PFSK-1 (cell line): ENCODE measurements around the gene PWWP2A.

Experiments used
- FOXP2 ChIP-seq: optimal IDR thresholded peaks from 2 replicates; pipeline ENCODE3; 2011; ENCODE audit warnings: borderline replicate concordance, control low read depth, inconsistent platforms; ENCODE audit not compliant: insufficient read depth; ENCODE audit errors: extremely low read length, extremely low read depth
- POLR2AphosphoS5 ChIP-seq: IDR thresholded peaks from 2 replicates; pipeline ENCODE4 v1.6.1; 2012; ENCODE audit warnings: low read depth, mild to moderate bottlenecking, control low read depth, low read length, moderate library complexity
- SIN3A ChIP-seq: IDR thresholded peaks from 2 replicates; pipeline ENCODE4 v1.6.1; 2012; ENCODE audit warnings: mild to moderate bottlenecking, low read length, moderate library complexity, borderline replicate concordance; ENCODE audit not compliant: insufficient read depth
- TAF1 ChIP-seq: IDR thresholded peaks from 2 replicates; pipeline ENCODE4 v1.6.1; 2012; ENCODE audit warnings: low read length, control low read depth, borderline replicate concordance; ENCODE audit not compliant: insufficient read depth
- TF ChIP-seq, protein P1 (sequence below), 2 experiments: IDR thresholded peaks; 2 replicates each; pipeline versions ENCODE4 v1.6.1 to v1.8.0; 2011 to 2012; ENCODE audit warnings: low read depth in 2 of 2, low read length in 2 of 2, control low read depth in 1 of 2, inconsistent platforms in 1 of 2, mild to moderate bottlenecking in 1 of 2, moderate library complexity in 1 of 2; ENCODE audit not compliant: insufficient read depth in 1 of 2

The PWWP2A gene

DNA sequence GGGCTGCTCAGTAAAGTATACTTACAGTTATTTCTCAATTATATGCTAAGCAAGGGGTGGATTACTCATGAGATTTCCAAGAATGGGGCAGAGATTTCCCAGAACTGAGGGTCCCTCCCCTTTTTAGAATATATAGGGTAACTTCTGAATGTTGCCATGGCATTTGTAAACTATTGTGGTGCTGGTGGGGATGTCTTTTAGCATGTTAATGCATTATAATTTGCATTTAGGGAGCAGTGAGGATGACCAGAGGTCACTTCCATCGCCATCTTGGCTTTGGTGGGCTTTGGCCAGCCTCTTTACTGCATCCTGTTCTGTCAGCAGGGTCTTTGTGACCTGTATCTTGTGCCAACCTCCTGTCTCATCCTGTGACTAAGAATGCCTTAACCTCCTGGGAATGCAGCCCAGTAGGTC lies 74.9 kb downstream of the PWWP2A start:
- TF ChIP-seq TAF1 (no peak), POLR2AphosphoS5 (no peak), SIN3A (no peak), FOXP2 (no peak)
- TF ChIP-seq, protein P1, sequence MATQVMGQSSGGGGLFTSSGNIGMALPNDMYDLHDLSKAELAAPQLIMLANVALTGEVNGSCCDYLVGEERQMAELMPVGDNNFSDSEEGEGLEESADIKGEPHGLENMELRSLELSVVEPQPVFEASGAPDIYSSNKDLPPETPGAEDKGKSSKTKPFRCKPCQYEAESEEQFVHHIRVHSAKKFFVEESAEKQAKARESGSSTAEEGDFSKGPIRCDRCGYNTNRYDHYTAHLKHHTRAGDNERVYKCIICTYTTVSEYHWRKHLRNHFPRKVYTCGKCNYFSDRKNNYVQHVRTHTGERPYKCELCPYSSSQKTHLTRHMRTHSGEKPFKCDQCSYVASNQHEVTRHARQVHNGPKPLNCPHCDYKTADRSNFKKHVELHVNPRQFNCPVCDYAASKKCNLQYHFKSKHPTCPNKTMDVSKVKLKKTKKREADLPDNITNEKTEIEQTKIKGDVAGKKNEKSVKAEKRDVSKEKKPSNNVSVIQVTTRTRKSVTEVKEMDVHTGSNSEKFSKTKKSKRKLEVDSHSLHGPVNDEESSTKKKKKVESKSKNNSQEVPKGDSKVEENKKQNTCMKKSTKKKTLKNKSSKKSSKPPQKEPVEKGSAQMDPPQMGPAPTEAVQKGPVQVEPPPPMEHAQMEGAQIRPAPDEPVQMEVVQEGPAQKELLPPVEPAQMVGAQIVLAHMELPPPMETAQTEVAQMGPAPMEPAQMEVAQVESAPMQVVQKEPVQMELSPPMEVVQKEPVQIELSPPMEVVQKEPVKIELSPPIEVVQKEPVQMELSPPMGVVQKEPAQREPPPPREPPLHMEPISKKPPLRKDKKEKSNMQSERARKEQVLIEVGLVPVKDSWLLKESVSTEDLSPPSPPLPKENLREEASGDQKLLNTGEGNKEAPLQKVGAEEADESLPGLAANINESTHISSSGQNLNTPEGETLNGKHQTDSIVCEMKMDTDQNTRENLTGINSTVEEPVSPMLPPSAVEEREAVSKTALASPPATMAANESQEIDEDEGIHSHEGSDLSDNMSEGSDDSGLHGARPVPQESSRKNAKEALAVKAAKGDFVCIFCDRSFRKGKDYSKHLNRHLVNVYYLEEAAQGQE (IDR thresholded peaks at IDR 0.05; ENCODE audit: insufficient read depth in 1 of 2, low read depth in 2 of 2, low read length in 2 of 2) = no peak

DNA sequence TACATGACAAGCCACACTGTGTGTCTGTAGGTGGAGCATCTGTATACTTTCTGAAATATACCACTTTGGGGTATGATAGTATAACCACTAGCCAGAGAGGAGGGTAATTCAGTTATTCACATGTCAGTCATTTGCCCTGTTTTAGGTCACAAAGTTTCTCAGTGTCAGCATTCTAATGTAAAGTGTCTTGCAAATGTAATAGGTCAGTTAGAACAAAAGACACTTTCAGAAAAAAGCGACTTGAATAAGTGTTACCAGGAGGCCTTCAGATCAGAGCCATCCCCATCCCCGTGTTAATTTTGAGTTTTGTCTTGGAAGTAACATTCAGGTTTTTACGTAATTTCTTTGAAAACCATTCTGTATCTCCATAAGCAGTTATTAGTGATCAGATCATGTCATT lies 76.6 kb downstream of the PWWP2A start:
- TF ChIP-seq FOXP2 = no peak
- TF ChIP-seq SIN3A = no peak
- TF ChIP-seq, protein P1 (IDR thresholded peaks at IDR 0.05; ENCODE audit: insufficient read depth in 1 of 2, low read depth in 2 of 2, low read length in 2 of 2) = no peak
- no peak for TF ChIP-seq POLR2AphosphoS5
- no peak for TF ChIP-seq TAF1
